T follicular helper cell (primary cell): ENCODE measurements around the gene EVA1C.
"Not testable (repeated sequence)": the region's sequence is repeated elsewhere in the genome, so short reads cannot be mapped to it uniquely, and the experiment has no call there.

Experiments used
- DNase-seq: peaks from one replicate; pipeline ENCODE4 v3.0.0-alpha.2; 2020; ENCODE audit warnings: low read depth
- total RNA-seq, 2 experiments: gene quantifications; one replicate each; lab custom pipeline; 2026; lab: John Stamatoyannopoulos, UW

The EVA1C gene
- 11.6 to 16.7 reads per million in 2 experiments for total RNA-seq

- DNase-seq = peak; percentile 63
Observed at GRCh38 chr21:32412162-32413014, at the start of gene EVA1C. Gene EVA1C, plus strand, starts transcription at chr21:32412706. Its CDS starts 148 bp downstream, at chr21:32412854.

- DNase-seq = no peak
Observed at GRCh38 chr21:32364387-32364786, 48.1 kb upstream of the EVA1C start.

GRCh38 chr21:32364796-32365195 lies 47.7 kb upstream of the EVA1C start:
- DNase-seq = no peak

- DNase-seq = no peak
Observed at GRCh38 chr21:32366191-32366590, 46.3 kb upstream of the EVA1C start.

- DNase-seq = no peak
Observed at GRCh38 chr21:32367158-32367557, 45.3 kb upstream of the EVA1C start.

GRCh38 chr21:32368386-32368785 lies 44.1 kb upstream of the EVA1C start:
- DNase-seq = no peak

GRCh38 chr21:32368961-32369360 lies 43.5 kb upstream of the EVA1C start:
- DNase-seq = not testable (repeated sequence)

- no peak for DNase-seq
Observed at GRCh38 chr21:32370998-32371766, 41.3 kb upstream of the EVA1C start.

GRCh38 chr21:32371913-32372314 lies 40.6 kb upstream of the EVA1C start:
- DNase-seq = no peak

GRCh38 chr21:32372755-32373154 lies 39.8 kb upstream of the EVA1C start:
- DNase-seq = no peak

GRCh38 chr21:32377506-32377905 lies 35.0 kb upstream of the EVA1C start:
- no peak for DNase-seq

- no peak for DNase-seq
Observed at GRCh38 chr21:32377991-32378390, 34.5 kb upstream of the EVA1C start.

- no peak for DNase-seq
Observed at GRCh38 chr21:32378956-32379355, 33.5 kb upstream of the EVA1C start.

- DNase-seq = no peak
Observed at GRCh38 chr21:32380940-32381339, 31.6 kb upstream of the EVA1C start.

GRCh38 chr21:32381571-32381970 lies 30.9 kb upstream of the EVA1C start:
- no peak for DNase-seq

GRCh38 chr21:32382108-32382644 lies 30.3 kb upstream of the EVA1C start:
- no peak for DNase-seq

- no peak for DNase-seq
Observed at GRCh38 chr21:32383812-32384211, 28.7 kb upstream of the EVA1C start.

GRCh38 chr21:32386195-32386870 lies 26.2 kb upstream of the EVA1C start:
- no peak for DNase-seq

- no peak for DNase-seq
Observed at GRCh38 chr21:32387151-32387550, 25.4 kb upstream of the EVA1C start.

- DNase-seq = no peak
Observed at GRCh38 chr21:32388306-32388705, 24.2 kb upstream of the EVA1C start.

GRCh38 chr21:32389337-32390015 lies 23.0 kb upstream of the EVA1C start:
- no peak for DNase-seq
